NOMO-1 treated with DMSO at 0.1 percent for 48 hours (cell line): Measurements from ENCODE around the gene C1QBP.
A peak's percentile ranks its signal among the peaks of the same experiment; 100 is the strongest.
"Not testable (repeated sequence)": the region's sequence is repeated elsewhere in the genome, so short reads cannot be mapped to it uniquely, and the experiment has no call there.

ENCODE experiments used
- DNase-seq: peaks from one replicate; lab custom pipeline; 2025; ENCODE audit not compliant: unreplicated experiment; lab: John Stamatoyannopoulos, UW

C1QBP gene

DNA sequence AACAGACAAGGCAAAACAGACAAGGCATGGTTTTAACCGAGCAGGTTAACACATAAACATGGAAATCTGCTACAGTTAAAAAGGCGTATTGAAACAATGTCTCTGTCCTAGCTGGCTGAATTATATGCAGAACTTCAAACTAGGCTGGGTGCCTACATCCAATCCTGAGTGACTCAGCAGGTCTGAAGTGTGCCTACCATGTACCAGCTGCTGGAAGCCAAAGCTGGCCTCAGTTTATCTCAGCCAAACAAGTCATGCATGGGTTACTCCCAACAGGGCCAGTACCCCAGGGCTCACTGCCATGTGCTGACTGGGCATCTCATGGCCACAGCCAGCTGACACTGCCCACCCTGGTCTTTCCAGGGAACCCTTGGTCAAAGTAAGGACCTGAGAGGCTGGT lies 4.0 kb downstream of the C1QBP start:
- DNase-seq = no peak

DNA sequence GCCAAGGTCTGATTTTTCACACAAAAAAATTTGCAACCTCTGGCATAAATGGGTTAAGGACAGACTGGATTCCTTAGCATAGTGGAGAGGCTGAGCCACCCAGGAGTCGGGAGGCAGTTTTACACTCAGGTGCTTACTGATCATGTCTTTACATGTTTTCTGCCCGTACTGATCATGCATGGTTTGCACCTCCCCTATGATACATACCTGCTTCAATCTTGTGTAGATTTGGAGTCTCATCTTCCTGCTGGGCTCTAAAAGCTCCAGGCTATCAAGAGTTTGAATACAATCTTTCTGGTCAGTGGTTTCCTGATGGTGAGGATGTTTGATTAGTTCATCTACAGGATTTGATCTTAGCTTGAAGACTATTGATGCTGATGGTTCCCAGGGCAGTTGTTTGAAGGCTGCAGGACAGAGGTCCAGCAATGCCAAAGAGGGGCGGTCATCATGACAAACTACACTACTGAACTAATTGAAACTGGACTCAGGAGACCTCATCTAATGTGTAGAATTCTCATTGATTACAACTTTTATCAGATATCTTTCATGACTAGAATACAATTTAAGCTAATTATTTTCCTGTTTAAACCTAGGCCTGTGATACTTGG lies 6.9 kb downstream of the C1QBP start:
- DNase-seq = no peak

DNA sequence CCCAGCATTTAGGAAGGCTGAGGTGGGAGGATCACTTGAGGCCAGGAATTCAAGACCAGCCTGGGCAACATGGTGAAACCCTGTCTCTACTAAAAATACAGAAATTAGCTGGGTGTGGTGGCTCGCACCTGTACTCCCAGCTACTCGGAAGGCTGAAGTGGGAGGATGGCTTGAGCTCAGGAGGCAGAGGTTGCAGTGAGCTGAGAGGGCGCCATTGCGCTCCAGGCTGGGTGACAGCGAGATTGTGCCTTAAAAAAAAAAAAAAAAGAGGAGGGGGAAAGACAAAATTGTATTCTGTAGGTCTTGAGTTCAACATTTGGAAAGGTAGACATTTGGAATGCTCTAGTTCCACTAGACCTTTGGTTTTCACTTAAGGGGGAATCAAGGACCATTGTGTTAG lies 7.7 kb downstream of the C1QBP start:
- DNase-seq = not testable (repeated sequence)

- DNase-seq = no peak
Measured at GRCh38 chr17:5430413-5430999, 8.4 kb downstream of the C1QBP start.

DNA sequence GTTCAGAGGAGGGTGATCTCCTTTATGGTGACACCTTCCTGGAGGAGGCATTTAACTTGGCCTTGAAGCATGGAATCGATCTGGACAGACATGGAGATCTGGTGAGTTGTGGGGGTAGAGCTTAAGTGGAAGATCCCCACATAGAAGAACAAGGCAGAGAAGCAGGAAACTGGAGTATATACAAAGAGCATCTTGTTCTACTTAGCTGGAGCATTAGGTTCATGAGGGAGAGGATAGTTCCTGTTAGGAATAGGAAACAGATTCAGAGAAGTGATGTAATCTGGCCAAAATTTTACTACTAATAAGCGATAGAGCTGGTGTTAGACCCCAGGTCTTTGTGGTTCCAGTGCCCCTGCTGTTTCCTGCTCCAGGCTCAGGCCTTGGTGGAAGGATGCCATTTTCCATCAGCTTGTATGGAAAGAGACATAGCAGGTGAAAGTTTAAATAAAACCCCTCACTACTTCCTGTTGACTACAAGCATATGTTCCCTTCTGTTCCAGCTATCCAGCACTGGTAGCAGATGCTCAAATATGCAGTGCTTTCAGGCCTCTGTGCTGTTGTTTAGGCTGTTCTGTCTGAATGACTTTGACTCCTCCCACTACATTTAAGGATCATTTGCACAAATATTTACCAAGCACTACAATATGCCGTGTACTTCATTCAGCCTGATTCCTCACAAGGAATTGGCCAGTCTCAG lies 9.6 kb downstream of the C1QBP start:
- no peak for DNase-seq

GRCh38 chr17:5425826-5426225 lies 13.1 kb downstream of the C1QBP start:
- DNase-seq = no peak

GRCh38 chr17:5424909-5425308 lies 14.0 kb downstream of the C1QBP start:
- no peak for DNase-seq

GRCh38 chr17:5422505-5422904 lies 16.4 kb downstream of the C1QBP start:
- no peak for DNase-seq

- peak; percentile 91 for DNase-seq
Measured at GRCh38 chr17:5419959-5420653, 18.8 kb downstream of the C1QBP start, which contains the start of gene RPAIN. RPAIN (plus strand) TSS chr17:5420182; CDS start chr17:5420211, 29 bp downstream.

DNA sequence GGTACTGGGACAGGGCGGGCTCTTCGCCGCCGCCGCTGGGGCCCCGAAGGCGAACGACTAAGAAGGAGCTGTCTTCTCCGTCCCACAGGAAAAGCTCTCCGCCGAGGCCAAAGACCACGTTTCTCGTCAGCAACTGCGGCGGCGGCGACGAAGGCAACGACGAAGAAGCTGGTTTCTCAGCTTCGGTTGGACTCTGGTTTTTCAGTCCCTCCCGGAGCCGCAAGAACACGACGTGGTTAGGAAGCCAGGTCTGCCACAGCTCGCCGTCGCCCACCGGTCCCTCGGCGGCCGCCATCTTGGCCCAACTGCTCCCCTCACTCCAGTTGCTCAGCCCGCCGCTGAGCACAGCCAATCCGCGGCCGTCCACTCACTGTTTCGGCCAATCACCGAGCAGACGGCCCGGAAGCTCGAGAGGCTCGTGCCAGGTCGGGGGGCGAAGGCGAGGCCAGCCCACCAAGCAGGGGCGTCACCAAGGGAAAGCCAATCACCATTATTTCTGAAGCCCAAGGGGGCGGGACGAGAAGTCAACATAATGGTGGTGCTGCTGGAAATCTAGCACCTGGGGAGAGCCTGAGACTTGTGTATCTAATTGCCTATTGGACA lies 19.5 kb downstream of the C1QBP start, which contains the start of gene NUP88:
Gene NUP88, minus strand, starts transcription at position 307 of the 603 bp plus-strand sequence. Its CDS starts 12 bp downstream, at position 295.
- peak; percentile 97 for DNase-seq

DNA sequence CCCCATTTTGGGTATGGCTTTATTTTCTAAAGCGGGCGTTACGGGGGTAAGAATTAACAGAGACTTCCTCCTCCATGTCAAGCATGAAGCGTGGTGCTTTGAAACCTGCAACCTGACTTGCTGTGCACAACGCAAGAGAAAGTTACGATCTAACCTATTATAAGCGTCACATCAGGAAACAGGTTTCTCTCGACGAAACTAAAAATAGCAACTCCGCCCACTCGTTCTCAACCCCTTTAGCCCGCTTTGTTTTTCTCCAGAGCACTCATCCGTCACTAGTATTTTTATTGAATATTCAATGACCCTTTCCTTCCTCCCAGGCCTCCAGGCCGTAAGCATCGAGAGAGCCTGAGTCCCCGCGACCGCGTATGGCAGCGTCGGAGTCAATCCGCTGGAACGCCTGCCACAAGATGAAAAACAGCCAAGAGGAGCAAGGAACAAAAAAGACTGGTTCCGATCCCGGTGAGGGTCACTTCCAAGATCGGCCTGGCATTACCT lies 20.0 kb downstream of the C1QBP start:
- DNase-seq = peak; percentile 90

- DNase-seq = no peak
Measured at GRCh38 chr17:5416901-5417300, 22.1 kb downstream of the C1QBP start.

- DNase-seq = peak; percentile 88
Measured at GRCh38 chr17:5413682-5414081, 25.3 kb downstream of the C1QBP start.

- no peak for DNase-seq
Measured at GRCh38 chr17:5410594-5411272, 28.2 kb downstream of the C1QBP start.

DNA sequence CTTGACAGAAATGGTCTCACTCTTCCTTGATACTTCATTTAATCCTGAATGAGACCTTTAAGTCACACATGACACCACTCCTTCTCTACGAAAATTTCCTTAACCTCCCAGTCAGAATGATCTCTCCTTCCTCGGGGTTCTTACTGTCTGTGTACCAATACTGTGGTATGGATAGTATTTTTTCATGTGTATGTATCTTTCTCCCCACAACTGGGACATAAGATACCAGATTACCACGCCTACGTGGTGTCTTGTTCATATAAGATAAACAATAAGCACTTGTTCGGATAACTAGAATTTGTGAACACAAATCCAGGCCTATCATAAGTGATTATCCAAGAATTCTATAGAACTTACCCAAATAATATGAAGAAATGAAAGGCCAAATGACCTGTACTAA lies 30.8 kb downstream of the C1QBP start:
- DNase-seq = no peak

GRCh38 chr17:5405400-5405799 lies 33.6 kb downstream of the C1QBP start:
- no peak for DNase-seq

GRCh38 chr17:5399767-5400166 lies 39.2 kb downstream of the C1QBP start:
- DNase-seq = no peak

GRCh38 chr17:5396612-5397011 lies 42.3 kb downstream of the C1QBP start:
- no peak for DNase-seq

DNA sequence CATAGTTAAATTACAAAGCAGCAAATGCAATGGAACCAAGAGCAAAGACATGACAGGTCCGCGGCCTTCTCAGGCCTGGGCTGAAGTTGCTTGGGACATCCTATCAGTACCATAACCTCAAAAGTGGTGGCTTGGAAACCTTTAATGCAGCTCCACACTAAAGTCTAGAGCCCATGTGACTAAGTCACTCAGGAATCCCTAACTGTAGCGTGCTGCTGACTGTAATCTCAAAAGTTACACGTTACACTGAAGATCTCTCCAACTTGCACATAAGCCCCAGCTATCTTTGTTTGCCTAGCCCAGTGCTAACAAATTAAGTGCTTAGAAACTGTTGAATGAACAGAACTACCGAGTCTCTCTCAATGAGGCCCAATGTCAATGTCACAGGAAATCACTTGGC lies 47.3 kb downstream of the C1QBP start:
- DNase-seq = no peak
